CMK (cell line): ENCODE measurements around the gene MACROD2.

Source experiments
- DNase-seq: peaks from one replicate; pipeline ENCODE4 v3.0.0-alpha.2; 2010; ENCODE audit warnings: low read depth

The MACROD2 gene

GRCh38 chr20:15919118-15919517, 1923.8 kb downstream of the MACROD2 start:
- no peak for DNase-seq

GRCh38 chr20:15921930-15922329, 1926.6 kb downstream of the MACROD2 start:
- DNase-seq: no peak

GRCh38 chr20:15922556-15922955, 1927.2 kb downstream of the MACROD2 start:
- no peak for DNase-seq

- DNase-seq: no peak
Measured at GRCh38 chr20:15923030-15923776, 1927.9 kb downstream of the MACROD2 start.

GRCh38 chr20:15924556-15924955, 1929.2 kb downstream of the MACROD2 start:
- DNase-seq: no peak

- no peak for DNase-seq
Measured at GRCh38 chr20:15925376-15925775, 1930.1 kb downstream of the MACROD2 start.

GRCh38 chr20:15927893-15928650, 1932.8 kb downstream of the MACROD2 start:
- DNase-seq: no peak

- no peak for DNase-seq
Measured at GRCh38 chr20:15928946-15929345, 1933.6 kb downstream of the MACROD2 start.

GRCh38 chr20:15930311-15931305, 1935.3 kb downstream of the MACROD2 start:
- DNase-seq: no peak

- DNase-seq: no peak
Measured at GRCh38 chr20:15931897-15932296, 1936.6 kb downstream of the MACROD2 start.

- no peak for DNase-seq
Measured at GRCh38 chr20:15937179-15937578, 1941.9 kb downstream of the MACROD2 start.

GRCh38 chr20:15938847-15939246, 1943.5 kb downstream of the MACROD2 start:
- no peak for DNase-seq

GRCh38 chr20:15940127-15940526, 1944.8 kb downstream of the MACROD2 start:
- no peak for DNase-seq

- no peak for DNase-seq
Measured at GRCh38 chr20:15942130-15942529, 1946.8 kb downstream of the MACROD2 start.

- no peak for DNase-seq
Measured at GRCh38 chr20:15945289-15945688, 1950.0 kb downstream of the MACROD2 start.

GRCh38 chr20:15949391-15949790, 1954.1 kb downstream of the MACROD2 start:
- DNase-seq: no peak

- DNase-seq: no peak
Measured at GRCh38 chr20:15951658-15952057, 1956.3 kb downstream of the MACROD2 start.

- DNase-seq: no peak
Measured at GRCh38 chr20:15958142-15958541, 1962.8 kb downstream of the MACROD2 start.

- no peak for DNase-seq
Measured at GRCh38 chr20:15965165-15965564, 1969.8 kb downstream of the MACROD2 start.

GRCh38 chr20:15967334-15967733, 1972.0 kb downstream of the MACROD2 start:
- no peak for DNase-seq

GRCh38 chr20:15976047-15976736, 1980.9 kb downstream of the MACROD2 start:
- DNase-seq: no peak

GRCh38 chr20:15977026-15977425, 1981.7 kb downstream of the MACROD2 start:
- no peak for DNase-seq
